ENCODE results near the gene TATDN2.

DNA sequence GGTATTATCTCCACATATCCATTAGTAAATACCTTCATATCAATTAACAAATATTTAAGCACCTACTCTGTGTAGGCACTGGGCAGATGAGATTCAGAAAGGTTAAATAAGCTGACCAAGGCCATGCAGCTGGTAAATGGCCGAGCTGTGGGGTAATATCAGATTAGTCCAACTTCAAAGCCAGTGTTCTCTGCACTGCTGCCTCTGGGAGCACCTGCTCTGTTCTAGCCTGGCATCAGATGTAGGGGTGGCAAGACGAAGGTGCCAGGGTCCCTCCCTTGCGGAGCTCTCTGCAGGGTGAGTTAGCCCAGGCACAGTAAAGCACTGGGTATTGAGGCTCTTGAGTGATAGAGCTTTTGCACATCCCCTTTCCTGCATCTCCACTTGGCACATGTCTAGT, 5.5 kb downstream of the TATDN2 start:
- TF ChIP-seq POLR2A (IDR thresholded peaks at IDR 0.05; ENCODE audit: low read length) (no peak), GATA1 (IDR thresholded peaks at IDR 0.05; ENCODE audit: low read depth, low read length) (no peak)
